NCI-H1092 treated with DMSO at 0.1 percent for 48 hours (cell line): Measurements from ENCODE around the gene CLPTM1.
A peak's percentile ranks its signal among the peaks of the same experiment; 100 is the strongest.
"Not testable (repeated sequence)": the region's sequence is repeated elsewhere in the genome, so short reads cannot be mapped to it uniquely, and the experiment has no call there.

Source experiments
- DNase-seq: peaks from one replicate; lab custom pipeline; 2025; lab: John Stamatoyannopoulos, UW

The CLPTM1 gene

GRCh38 chr19:44942067-44942571 is 13.1 kb upstream of the CLPTM1 start, which contains the start of gene APOC4:
Gene APOC4, plus strand, starts transcription at chr19:44942237. Its CDS starts 41 bp downstream, at chr19:44942278.
- DNase-seq: no peak

- no peak for DNase-seq
These were observed 11.4 kb upstream of the CLPTM1 start for GRCh38 chr19:44943801-44944249.

GRCh38 chr19:44947041-44947581 is 8.1 kb upstream of the CLPTM1 start:
- DNase-seq: no peak

DNA sequence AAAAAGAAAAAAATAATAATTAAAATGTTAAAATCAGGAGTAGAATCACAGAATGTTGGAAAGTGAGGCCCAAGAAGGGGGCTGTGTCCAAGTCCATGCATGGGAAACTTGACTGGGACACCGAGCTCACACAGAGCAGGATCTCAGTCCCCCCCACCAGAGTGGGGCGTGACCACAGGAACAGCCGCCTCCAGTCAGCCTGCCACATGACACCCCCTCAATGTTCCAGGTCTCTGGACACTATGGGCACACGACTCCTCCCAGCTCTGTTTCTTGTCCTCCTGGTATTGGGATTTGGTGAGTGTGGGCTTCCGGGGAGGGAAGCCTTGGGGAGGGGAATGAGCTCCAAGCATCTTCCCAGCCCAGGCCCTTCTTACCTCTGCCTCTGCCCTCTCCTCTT is 6.9 kb upstream of the CLPTM1 start:
- no peak for DNase-seq

DNA sequence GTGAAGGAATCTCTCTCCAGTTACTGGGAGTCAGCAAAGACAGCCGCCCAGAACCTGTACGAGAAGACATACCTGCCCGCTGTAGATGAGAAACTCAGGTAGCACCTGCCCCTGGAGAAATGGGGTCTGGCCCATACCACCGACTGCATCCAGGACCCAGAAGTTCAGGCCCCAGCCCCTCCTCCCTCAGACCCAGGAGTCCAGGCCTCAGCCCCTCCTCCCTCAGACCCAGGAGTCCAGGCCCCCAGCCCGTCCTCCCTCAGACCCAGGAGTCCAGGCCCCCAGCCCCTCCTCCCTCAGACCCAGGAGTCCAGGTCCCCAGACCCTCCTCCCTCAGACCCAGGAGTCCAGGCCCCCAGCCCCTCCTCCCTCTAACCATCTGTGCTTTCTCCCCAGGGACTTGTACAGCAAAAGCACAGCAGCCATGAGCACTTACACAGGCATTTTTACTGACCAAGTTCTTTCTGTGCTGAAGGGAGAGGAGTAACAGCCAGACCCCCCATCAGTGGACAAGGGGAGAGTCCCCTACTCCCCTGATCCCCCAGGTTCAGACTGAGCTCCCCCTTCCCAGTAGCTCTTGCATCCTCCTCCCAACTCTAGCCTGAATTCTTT is 6.3 kb upstream of the CLPTM1 start:
- no peak for DNase-seq

DNA sequence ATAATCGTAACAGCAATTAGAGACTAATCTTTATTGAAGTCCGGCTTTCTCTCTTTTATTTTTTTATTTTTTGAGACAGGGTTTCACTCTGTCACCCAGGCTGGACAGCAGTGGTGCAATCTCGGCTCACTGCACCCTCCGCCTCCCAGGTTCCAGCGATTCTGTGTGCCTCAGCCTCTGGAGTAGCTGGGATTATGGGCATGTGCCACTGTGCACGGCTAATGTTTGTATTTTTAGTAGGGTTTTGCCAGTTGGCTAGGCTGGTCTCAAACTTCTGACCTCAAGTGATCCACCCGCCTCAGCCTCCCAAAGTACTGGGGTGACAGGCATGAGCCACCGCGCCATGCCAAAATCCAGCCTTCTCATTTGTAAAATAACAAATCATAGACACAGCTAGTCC is 5.6 kb upstream of the CLPTM1 start:
- DNase-seq: no peak

- peak; percentile 58 for DNase-seq
These were observed 3.7 kb upstream of the CLPTM1 start for GRCh38 chr19:44951179-44952159.

DNA sequence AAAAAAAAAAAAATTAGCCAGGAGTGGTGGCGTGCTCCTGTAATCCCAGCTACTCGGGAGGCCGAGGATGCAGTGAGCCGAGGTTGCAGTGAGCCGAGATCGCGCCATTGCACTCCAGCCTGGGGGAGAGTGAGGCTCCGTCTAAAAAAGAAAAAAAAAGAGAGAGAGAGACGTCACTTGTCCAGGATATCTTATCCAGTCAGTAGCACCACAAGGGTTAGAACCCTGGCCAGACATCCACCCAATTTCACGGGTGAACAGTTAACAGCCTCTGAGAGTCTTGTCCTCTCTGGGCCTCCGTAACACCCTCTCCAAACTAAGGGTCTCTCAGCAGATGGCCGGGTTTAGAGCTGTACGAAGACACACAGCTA is 917 bp upstream of the CLPTM1 start:
- no peak for DNase-seq

- no peak for DNase-seq
These were observed 592 bp downstream of the CLPTM1 start for GRCh38 chr19:44955505-44956439.

DNA sequence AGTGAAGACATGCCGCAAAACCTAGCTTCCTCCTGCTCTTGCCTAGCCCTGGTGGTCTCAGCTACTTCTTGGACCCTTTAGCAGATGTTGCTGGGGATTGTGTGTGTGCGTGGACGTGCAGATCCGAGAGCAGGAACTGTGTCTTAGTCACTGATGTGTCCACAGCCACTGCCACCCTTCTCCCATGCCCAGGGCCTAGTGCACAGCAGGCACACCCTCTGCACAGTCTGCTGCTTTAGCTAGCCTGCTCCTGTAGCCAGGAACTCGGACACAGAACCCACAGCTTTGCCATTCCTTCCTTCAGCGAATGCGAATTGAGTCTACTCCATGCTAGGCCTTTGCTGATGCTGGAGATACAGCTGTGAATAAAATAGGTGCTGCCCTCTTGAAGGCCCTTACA is 2.3 kb downstream of the CLPTM1 start:
- no peak for DNase-seq

DNA sequence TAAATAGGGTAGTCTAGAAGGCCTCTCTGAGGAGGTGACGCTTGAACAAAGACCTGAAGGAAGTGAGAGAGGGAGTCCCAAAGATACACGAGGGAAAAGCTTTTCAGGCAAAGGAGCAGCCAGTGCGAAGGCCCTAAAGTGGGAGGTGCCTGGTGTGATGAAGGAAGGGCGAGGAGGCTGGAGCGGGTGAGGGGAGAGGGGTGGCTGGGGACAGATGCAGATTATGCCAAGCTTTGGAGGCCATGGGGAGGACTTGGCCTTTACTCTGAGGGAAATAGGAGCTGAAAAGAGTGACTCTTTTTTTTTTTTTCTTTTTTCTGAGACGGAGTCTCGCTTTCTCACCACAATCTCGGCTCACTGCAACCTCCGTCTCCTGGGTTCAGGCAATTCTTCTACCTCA is 2.9 kb downstream of the CLPTM1 start:
- DNase-seq: no peak

DNA sequence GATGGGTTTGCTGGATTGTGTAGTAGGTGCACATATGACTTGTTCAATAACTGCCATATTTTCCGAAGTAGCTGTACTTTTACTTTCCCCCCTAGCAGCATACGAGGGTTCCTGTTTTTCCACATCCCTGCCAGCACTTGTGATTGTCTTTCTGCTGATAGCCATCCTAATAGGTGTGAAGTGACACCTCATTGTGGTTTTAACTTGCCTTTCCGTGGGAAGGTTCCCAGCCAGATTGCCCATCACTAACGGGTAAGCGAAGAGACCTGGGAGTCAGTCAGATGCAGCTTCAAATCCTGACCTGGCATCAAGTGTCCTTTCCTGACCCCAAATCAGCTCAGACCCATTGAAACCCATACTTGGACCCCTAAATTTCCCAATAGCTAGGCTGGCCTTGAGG is 4.5 kb downstream of the CLPTM1 start:
- DNase-seq: no peak

- no peak for DNase-seq
These were observed 5.9 kb downstream of the CLPTM1 start for GRCh38 chr19:44960906-44961728.

DNA sequence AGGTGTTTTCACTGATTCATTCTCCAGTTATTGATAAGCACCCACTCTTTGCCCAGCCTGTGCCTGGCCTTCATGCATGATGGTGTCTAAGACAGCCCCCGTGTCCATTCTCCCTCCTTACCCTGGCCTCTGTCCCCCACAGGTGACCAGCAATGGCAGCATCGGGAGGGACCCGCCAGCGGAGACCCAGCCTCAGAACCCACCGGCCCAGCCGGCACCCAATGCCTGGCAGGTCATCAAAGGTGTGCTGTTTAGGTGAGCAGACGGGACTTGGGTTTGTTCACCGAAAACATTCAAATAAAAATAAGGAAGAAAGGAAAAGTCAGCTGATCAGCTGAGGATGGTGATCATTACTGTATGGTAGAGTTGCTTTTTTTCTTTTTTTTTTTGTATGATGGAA is 6.6 kb downstream of the CLPTM1 start:
- no peak for DNase-seq

- DNase-seq: no peak
These were observed 12.9 kb downstream of the CLPTM1 start for GRCh38 chr19:44968118-44968517.

DNA sequence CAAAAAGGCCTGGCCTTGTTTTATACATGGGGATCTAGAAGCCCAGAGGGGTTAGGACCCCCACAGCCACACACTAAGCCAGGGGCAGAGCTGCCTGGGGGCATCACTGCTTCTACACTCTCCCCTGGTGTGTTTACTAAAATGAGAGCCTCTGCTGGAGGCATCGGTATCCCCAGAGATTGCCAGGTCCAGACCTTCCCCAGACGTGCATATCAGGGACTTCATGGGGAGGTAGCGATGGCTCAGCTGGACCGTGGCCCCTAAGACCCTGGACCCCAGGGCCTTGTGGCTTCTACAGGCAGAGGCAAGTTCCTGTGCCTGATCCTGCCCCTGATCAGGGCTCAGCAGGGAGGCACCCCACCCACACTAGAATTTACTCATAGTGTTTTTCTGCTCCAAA is 13.5 kb downstream of the CLPTM1 start:
- DNase-seq: no peak

DNA sequence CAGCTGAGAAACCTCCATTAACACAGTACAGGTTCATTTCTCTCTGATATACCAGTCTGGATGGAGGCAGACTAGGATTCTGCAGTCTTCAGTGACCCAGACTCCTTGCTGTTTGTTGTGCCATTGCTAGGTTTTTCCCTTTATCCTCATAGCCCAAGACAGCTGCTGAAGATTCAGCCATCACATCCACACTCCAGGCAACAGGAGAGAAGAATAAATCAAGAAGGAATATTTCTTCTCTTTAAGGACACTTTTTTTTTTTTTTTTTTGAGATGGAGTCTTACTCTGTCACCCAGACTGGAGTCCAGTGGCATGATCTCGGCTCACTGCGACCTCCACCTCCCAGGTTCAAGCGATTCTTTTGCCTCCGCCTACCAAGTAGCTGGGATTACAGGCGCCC is 14.3 kb downstream of the CLPTM1 start:
- DNase-seq: no peak

DNA sequence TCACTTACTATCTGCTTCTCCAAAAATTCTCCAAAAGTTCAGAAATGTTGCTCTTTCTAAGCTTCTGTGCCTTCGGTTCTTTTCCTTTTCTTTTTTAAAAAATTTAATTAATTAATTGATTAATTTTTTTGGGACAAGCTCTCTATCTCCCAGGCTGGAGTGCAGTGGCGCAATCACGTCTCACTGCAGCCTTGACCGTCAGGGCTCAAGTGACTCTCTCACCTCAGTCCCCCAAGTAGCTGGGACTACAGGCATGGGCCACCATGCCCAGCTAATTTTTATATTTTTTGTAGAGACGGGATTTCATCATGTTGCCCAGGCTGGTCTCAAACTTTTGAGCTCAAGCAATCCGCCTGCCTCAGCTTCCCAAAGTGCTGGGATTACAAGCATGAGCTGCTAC is 16.3 kb downstream of the CLPTM1 start:
- not testable (repeated sequence) for DNase-seq

DNA sequence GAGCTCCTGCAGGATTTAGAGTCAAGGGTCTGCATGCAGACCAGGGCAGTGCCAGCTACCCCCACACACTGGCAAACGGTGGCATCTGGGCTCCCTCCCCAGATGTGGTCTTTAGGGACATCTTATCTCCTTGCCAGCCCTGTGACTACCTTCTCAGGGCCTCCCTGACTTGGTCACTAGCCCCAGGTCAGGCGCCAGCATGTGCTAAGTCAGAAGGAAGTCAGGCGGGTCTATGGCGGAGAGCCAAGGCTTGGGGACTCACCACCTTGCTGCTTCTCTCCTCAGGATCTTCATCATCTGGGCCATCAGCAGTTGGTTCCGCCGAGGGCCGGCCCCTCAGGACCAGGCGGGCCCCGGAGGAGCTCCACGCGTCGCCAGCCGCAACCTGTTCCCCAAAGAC is 17.6 kb downstream of the CLPTM1 start:
- no peak for DNase-seq

GRCh38 chr19:44973982-44974735 is 19.0 kb downstream of the CLPTM1 start:
- no peak for DNase-seq
